ENCODE results near the gene ANKRD31. TPM values are rescaled to one million over a fixed set of nuclear protein-coding genes. Genes with fewer than 3 reads are reported as not detected.

The ANKRD31 gene
- total RNA-seq, 1 donor from 2014 or later: 1.2 TPM

DNA sequence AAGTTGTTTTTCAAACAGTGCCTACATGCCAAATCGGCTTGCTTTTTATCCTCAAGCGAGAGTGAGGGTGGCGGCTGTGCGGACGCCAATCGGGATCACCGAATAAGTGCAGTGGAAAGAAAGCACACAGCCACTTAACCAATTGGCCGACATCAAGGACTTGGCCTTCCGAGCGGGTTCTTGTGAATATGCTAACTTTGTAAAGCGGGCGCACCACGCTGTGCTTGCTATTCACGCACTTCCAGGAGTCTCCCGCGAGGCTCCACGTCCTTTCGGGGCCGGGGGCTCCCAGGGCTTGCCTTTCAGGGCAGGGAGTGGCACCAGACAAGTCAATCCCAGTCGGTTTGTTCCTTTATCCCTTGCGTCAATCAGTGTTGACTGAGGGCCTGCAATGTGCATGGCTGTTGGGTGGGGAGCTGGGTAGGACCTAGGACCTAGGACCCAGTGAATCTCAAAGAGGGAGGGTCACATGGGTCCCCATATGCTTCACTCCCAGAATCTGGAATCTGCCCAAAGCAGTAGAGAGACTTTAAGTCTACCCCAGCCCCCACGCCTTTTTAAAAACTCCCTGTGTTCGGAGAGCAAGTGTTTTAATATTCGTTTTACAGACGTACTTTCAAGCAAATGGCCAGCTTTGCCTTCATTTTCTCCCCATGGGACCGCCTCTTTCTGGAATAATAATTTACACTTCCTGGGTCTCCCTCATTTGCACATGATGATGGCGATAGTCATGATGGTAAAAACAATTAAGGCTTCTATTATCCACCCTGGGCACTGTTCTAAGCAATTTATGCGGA is 182.3 kb downstream of the ANKRD31 start:
- H3K27ac ChIP-seq: peak overlapping the region; percentile 97
- H3K9me3 ChIP-seq: no peaks in the 10 kb centered on the region
- peak overlapping the region; percentile 84 to 90 for H3K4me3 ChIP-seq
- H3K27me3 ChIP-seq: no peaks in the 10 kb centered on the region
- no peak for DNase-seq (ENCODE audit: extremely low spot score in 2 of 2)
- intact Hi-C loops (cut with DNase I): no loop called here
- TF ChIP-seq POLR2A (IDR thresholded peaks at IDR 0.05) (no peak), POLR2AphosphoS5 (IDR thresholded peaks at IDR 0.05; ENCODE audit: insufficient read depth in 1 of 2, low read depth in 1 of 2) (peak in 1 of 2 donors; percentile 48)
- TF ChIP-seq, protein P1, sequence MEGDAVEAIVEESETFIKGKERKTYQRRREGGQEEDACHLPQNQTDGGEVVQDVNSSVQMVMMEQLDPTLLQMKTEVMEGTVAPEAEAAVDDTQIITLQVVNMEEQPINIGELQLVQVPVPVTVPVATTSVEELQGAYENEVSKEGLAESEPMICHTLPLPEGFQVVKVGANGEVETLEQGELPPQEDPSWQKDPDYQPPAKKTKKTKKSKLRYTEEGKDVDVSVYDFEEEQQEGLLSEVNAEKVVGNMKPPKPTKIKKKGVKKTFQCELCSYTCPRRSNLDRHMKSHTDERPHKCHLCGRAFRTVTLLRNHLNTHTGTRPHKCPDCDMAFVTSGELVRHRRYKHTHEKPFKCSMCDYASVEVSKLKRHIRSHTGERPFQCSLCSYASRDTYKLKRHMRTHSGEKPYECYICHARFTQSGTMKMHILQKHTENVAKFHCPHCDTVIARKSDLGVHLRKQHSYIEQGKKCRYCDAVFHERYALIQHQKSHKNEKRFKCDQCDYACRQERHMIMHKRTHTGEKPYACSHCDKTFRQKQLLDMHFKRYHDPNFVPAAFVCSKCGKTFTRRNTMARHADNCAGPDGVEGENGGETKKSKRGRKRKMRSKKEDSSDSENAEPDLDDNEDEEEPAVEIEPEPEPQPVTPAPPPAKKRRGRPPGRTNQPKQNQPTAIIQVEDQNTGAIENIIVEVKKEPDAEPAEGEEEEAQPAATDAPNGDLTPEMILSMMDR (IDR thresholded peaks at IDR 0.05): no peak
- no peaks in the 10 kb centered on the region for H3K36me3 ChIP-seq
- peaks cover 38% of the 10 kb centered on the region for H3K4me1 ChIP-seq

DNA sequence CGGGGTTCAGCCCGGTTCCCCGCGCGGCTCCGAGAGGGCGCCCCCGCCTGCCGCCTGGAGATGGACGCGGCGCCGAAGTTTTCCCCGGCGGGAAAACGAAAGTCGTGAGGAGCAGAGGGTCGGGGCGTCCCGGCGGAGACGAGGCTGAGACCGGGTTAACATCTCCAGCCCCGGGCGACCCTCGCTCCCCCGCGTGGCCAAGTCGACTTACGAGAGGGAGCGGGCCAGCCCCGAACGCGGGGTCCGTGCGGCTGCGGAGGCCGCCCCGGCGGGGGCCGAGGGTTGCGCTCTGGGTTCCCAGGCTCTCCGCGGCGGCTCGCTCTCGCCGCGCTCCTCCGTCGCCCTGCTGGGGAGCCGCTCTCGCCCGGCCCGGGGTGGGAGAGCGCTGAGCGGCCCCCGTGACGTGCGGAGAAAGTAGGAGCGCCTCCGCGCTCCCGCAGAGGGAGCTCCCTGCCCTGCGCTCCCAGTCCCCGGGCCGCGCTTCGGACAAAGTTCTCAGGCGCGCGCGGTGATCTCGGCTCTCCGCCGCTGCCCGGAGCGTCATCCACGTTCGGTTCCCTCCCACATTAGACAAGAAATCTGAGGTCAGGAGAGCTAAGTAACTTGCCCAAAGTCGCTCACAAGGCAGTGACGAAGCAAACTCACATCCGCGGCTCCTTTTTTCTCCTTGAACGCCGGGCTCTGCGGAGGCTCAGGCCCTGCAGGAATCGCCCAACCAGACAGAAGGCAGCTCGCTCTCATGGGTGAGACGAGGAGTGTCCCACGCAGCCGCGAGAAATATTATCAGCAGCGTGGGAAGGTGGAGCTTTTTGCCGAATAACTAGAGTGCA is 183.2 kb downstream of the ANKRD31 start:
- intact Hi-C loops (cut with DNase I): no loop called here
- H3K27me3 ChIP-seq: no peaks in the 10 kb centered on the region
- H3K27ac ChIP-seq: peak overlapping the region; percentile 97
- TF ChIP-seq POLR2A (IDR thresholded peaks at IDR 0.05): peak in 1 of 2 donors; percentile 5
- peak in 1 of 2 donors; percentile 74 for TF ChIP-seq POLR2AphosphoS5 (IDR thresholded peaks at IDR 0.05; ENCODE audit: insufficient read depth in 1 of 2, low read depth in 1 of 2)
- TF ChIP-seq, protein P1 (IDR thresholded peaks at IDR 0.05): no peak
- no peak for DNase-seq (ENCODE audit: extremely low spot score in 2 of 2)
- no peaks in the 10 kb centered on the region for H3K9me3 ChIP-seq
- H3K4me3 ChIP-seq: peak overlapping the region; percentile 84 to 90
- no peaks in the 10 kb centered on the region for H3K36me3 ChIP-seq
- H3K4me1 ChIP-seq: peaks cover 43% of the 10 kb centered on the region

DNA sequence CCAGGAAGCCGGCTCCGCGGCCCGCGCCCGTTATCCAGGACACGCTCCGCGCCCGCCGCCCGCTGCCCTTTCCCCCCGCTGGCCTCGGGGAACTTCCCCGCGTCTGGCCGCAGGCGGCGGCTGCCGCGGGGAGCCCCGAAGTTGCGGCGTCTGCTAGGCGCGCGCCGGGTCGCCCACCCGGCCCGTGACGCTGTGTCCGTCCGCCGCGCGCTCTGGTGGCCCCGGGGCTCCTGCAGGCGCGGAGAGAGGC is 183.7 kb downstream of the ANKRD31 start:
- Histone ChIP-seq H3K9me3 (no peaks in the 10 kb centered on the region), H3K36me3 (no peaks in the 10 kb centered on the region), H3K4me3 (peak overlapping the region; percentile 84 to 90), H3K27me3 (no peaks in the 10 kb centered on the region), H3K27ac (peak overlapping the region; percentile 97), H3K4me1 (peaks cover 48% of the 10 kb centered on the region)
- intact Hi-C loops (cut with DNase I): no loop called here
- no peak for TF ChIP-seq POLR2AphosphoS5 (IDR thresholded peaks at IDR 0.05; ENCODE audit: insufficient read depth in 1 of 2, low read depth in 1 of 2)
- TF ChIP-seq, protein P1 (IDR thresholded peaks at IDR 0.05): no peak
- no peak for TF ChIP-seq POLR2A (IDR thresholded peaks at IDR 0.05)
- DNase-seq (ENCODE audit: extremely low spot score in 2 of 2): no peak

DNA sequence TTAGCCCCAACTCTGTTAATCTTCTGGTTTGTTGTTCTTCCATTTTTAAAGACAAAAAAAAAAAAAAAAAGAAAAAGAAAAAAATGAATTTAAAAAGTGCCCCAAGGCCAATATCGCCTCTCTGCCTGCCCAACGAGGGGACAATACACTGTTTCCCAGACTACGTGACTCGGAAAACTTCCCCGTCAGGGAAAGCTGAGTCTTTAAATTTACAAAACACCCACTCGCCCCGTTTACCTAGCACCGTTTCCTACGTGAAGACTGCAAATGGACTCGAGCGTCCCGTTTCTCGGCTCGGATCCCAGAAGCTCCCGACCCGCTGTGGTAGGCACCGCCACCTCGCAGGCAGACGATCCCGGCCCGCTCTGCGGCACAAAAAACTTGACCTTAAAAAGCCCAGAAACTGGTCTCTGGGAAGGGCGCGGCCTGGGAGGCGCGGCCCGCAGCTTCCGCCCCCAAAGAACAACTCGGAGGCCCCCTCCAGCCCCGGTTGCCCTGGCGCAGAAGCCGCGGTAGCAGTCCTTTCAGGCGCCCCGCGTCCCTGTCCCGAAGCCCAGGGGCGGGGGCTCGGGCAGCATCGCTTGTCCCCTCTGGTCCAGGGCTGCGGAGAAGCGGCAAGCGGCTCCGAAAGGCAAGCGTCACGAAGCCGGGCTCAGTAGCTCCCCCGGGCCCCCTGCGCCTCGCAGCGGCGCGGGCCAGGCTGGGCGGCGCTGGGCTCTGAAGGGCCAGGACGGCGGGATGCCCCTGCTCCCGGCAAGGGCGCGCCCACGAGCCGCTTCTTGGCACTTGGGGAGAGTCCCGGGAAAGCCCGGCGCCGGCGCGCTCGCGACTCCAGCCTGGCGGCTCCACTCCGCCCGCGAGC is 184.3 kb downstream of the ANKRD31 start, which contains the start of gene GCNT4:
GCNT4 (minus strand) TSS at position 367 of the 862 bp plus-strand sequence. CDS start 22,521 bp downstream, outside the sequence.
- Histone ChIP-seq H3K4me1 (peaks cover 48% of the 10 kb centered on the region), H3K27me3 (no peaks in the 10 kb centered on the region), H3K27ac (peak within 1 kb of the TSS; percentile 97), H3K36me3 (no peaks in the 10 kb centered on the region), H3K9me3 (no peaks in the 10 kb centered on the region), H3K4me3 (peak within 1 kb of the TSS; percentile 84 to 90)
- TF ChIP-seq POLR2AphosphoS5 (IDR thresholded peaks at IDR 0.05; ENCODE audit: insufficient read depth in 1 of 2, low read depth in 1 of 2): peak in 1 of 2 donors; percentile 62
- TF ChIP-seq, protein P1 (IDR thresholded peaks at IDR 0.05): no peak
- TF ChIP-seq POLR2A (IDR thresholded peaks at IDR 0.05): no peak
- intact Hi-C loops (cut with DNase I): no loop called here
- DNase-seq (ENCODE audit: extremely low spot score in 2 of 2): no peak

All from vagina (tissue), 2 donors.